GM13976 (cell line): ENCODE measurements around the gene C8A.

ENCODE experiments used
- DNase-seq: peaks from one replicate; pipeline ENCODE4 v3.0.0; 2012; ENCODE audit warnings: low spot score
- CTCF ChIP-seq: IDR thresholded peaks from 2 replicates; pipeline ENCODE4 v1.5.1; 2012; ENCODE audit warnings: borderline replicate concordance, mild to moderate bottlenecking; ENCODE audit not compliant: insufficient read depth; ENCODE audit errors: extremely low read depth, missing control alignments, control extremely low read depth
- in situ Hi-C: fragments of 300-500 bp; cut with MboI; formaldehyde crosslinking; loops from one replicate; pipeline ENCODE4 v1.12.0; 2022; ENCODE audit warnings: low sequenced_read_pairs, mixed read lengths, inconsistent platforms; ENCODE audit not compliant: unreplicated experiment

C8A gene

GRCh38 chr1:56854521-56855099 lies at the start of gene C8A:
TSS of gene C8A (plus strand) at chr1:56854797. CDS start at chr1:56854902, 105 bp downstream.
- in situ Hi-C loops, result no loop called here
- no peak for DNase-seq
- no peak for TF ChIP-seq CTCF

DNA sequence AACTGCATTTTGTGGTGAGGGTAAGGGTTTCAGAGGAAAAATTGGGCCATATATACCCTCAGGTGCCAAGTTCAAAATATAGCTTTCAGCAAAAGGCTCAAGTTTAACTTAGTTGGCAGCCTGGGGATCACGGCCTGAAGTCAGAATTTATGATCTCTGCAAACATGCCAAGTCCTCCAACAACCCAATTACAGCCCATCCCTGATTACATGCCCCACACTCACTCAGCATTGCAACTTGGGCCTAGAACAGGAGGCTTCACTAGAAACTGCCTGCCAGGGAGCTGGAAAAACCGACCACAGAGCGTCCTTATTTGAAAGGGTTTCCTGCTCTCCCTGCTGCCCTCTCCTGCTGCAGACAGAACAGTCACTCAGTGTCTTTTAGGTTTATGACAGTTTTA lies 47.8 kb upstream of the C8A start:
- in situ Hi-C loops, result no loop called here
- TF ChIP-seq CTCF, result no peak
- no peak for DNase-seq

GRCh38 chr1:56808410-56808809 lies 46.2 kb upstream of the C8A start:
- no peak for TF ChIP-seq CTCF
- no peak for DNase-seq
- in situ Hi-C loops, result no loop called here

DNA sequence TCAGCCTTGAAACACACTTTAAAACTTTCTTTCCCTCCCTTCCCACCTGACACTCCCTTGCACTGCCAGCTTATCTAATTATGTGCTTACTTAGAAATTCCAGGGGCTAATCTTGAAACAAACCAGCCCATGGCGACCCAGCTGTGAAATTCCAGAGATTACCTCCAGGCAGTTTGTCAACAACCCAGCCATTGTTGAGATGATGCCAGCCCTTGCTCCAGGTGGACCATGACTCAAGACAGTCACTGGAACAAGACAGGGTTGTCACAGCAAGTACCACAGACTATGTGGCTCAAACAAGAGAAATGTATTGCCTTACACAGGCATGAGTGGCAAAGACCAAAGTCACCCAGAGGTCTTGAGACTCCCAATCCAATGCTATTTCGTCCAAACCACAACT lies 43.3 kb upstream of the C8A start:
- in situ Hi-C loops, result no loop called here
- TF ChIP-seq CTCF, result no peak
- DNase-seq, result no peak

DNA sequence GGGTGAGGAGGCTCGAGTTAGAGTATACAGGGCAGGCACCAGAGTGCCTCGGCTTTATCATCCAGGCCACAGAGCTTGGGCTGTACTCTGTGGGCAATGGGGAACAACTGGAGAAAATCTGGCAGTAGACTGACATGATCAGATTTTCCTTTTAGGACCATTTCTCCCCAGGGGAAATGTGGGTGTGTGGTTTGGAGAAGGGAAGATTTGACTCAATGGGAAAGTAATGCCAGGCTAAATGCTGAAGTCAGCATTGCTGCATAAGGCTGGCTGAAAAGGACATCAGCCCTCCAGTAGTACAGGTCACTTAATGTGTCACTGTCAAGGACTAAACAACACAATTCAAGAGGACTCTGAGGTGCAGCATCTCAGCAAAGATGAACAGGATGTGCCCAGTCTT lies 40.4 kb upstream of the C8A start:
- no peak for DNase-seq
- in situ Hi-C loops, result no loop called here
- TF ChIP-seq CTCF, result no peak

- no peak for DNase-seq
- in situ Hi-C loops, result no loop called here
- no peak for TF ChIP-seq CTCF
Observed at GRCh38 chr1:56816264-56816663, 38.3 kb upstream of the C8A start.
